WTC11 (cell line): Measurements from ENCODE around the gene TULP1.

Experiments used
- CTCF ChIP-seq: fragments of 200-600 bp; IDR thresholded peaks from 2 replicates; pipeline ENCODE4 v1.8.0; 2022; ENCODE audit warnings: antibody characterized with exemption
- TCF7 ChIP-seq: sonication (generic); formaldehyde crosslinking; IDR thresholded peaks from 2 replicates; pipeline ENCODE4 v1.8.0; 2022; ENCODE audit warnings: mild to moderate bottlenecking, low read depth, missing genetic modification reagents, moderate library complexity
- ZBTB21 ChIP-seq: sonication (generic); formaldehyde crosslinking; IDR thresholded peaks from 2 replicates; pipeline ENCODE4 v1.8.1; 2023; ENCODE audit warnings: mild to moderate bottlenecking, missing genetic modification reagents, borderline replicate concordance
- ZNF317 ChIP-seq: sonication (generic); formaldehyde crosslinking; IDR thresholded peaks from 2 replicates; pipeline ENCODE4 v1.8.1; 2023; ENCODE audit warnings: low read depth, mild to moderate bottlenecking, moderate library complexity, missing genetic modification reagents, borderline replicate concordance
- ZNF396 ChIP-seq: fragments of 250-450 bp; sonication (Bioruptor Pico); IDR thresholded peaks from 2 replicates; pipeline ENCODE4 v1.8.0; 2021; ENCODE audit warnings: mild to moderate bottlenecking, moderate library complexity, borderline replicate concordance
- TF ChIP-seq, protein P1 (sequence below): sonication (generic); formaldehyde crosslinking; IDR thresholded peaks from 2 replicates; pipeline ENCODE4 v1.8.0; 2022; ENCODE audit warnings: mild to moderate bottlenecking, missing genetic modification reagents

GRCh38 chr6:35508542-35508941 is 4.2 kb downstream of the TULP1 start:
- TF ChIP-seq CTCF: no peak
- TF ChIP-seq ZBTB21 (CRISPR knock-in tag): no peak
- TF ChIP-seq ZNF396: no peak
- TF ChIP-seq, protein P1, sequence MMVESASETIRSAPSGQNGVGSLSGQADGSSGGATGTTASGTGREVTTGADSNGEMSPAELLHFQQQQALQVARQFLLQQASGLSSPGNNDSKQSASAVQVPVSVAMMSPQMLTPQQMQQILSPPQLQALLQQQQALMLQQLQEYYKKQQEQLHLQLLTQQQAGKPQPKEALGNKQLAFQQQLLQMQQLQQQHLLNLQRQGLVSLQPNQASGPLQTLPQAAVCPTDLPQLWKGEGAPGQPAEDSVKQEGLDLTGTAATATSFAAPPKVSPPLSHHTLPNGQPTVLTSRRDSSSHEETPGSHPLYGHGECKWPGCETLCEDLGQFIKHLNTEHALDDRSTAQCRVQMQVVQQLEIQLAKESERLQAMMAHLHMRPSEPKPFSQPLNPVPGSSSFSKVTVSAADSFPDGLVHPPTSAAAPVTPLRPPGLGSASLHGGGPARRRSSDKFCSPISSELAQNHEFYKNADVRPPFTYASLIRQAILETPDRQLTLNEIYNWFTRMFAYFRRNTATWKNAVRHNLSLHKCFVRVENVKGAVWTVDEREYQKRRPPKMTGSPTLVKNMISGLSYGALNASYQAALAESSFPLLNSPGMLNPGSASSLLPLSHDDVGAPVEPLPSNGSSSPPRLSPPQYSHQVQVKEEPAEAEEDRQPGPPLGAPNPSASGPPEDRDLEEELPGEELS (CRISPR knock-in tag): no peak
- no peak for TF ChIP-seq ZNF317 (CRISPR knock-in tag)
- no peak for TF ChIP-seq TCF7 (CRISPR knock-in tag)
